ENCODE results near the gene IL17A. TPM values are rescaled to one million over a fixed set of nuclear protein-coding genes. Genes with fewer than 3 reads are reported as not detected.
A peak's percentile ranks its signal among the peaks of the same experiment; 100 is the strongest.

The IL17A gene
- total RNA-seq, 2 donors from 2014 or later, result not detected

DNA sequence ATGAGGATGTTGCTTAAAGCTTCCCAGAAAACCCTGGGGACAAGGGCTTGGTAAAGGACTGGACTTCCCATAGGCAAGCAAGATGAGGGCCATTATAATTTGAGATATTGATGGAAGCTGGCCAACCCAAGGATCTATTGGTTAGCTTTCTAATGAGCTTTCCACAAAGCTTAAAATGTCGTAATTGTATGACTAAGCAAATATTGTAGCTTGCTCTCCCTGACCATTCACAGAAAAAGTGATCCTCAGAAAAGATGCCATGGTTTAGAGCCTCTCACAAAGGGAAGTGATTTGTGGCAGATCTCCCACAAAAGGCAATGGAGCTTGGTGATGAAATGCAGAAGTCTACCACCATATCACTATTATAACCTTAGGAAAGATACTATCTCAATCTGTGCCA, 44.5 kb downstream of the IL17A start:
- Histone ChIP-seq H3K36me3 (no peaks in the 10 kb centered on the region), H3K4me1 (ENCODE audit: control insufficient read depth in 1 of 2, low read depth in 2 of 2) (no peaks in the 10 kb centered on the region), H3K27ac (no peak overlapping the region), H3K9me3 (no peaks in the 10 kb centered on the region), H3K4me3 (no peak overlapping the region), H3K27me3 (replicated peaks; ENCODE audit: insufficient read depth) (no peaks in the 10 kb centered on the region)
- ATAC-seq (ENCODE audit: insufficient number of reproducible peaks, low FRiP score, low read depth) (no peak), DNase-seq (ENCODE audit: low spot score) (no peak)
- TF ChIP-seq, protein P1, sequence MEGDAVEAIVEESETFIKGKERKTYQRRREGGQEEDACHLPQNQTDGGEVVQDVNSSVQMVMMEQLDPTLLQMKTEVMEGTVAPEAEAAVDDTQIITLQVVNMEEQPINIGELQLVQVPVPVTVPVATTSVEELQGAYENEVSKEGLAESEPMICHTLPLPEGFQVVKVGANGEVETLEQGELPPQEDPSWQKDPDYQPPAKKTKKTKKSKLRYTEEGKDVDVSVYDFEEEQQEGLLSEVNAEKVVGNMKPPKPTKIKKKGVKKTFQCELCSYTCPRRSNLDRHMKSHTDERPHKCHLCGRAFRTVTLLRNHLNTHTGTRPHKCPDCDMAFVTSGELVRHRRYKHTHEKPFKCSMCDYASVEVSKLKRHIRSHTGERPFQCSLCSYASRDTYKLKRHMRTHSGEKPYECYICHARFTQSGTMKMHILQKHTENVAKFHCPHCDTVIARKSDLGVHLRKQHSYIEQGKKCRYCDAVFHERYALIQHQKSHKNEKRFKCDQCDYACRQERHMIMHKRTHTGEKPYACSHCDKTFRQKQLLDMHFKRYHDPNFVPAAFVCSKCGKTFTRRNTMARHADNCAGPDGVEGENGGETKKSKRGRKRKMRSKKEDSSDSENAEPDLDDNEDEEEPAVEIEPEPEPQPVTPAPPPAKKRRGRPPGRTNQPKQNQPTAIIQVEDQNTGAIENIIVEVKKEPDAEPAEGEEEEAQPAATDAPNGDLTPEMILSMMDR (IDR thresholded peaks at IDR 0.05), result no peak

GRCh38 chr6:52231406-52232127, 45.4 kb downstream of the IL17A start:
- ATAC-seq (ENCODE audit: insufficient number of reproducible peaks, low FRiP score, low read depth), result no peak
- Histone ChIP-seq H3K27ac (no peak overlapping the region), H3K36me3 (no peaks in the 10 kb centered on the region), H3K9me3 (no peaks in the 10 kb centered on the region), H3K27me3 (replicated peaks; ENCODE audit: insufficient read depth) (no peaks in the 10 kb centered on the region), H3K4me3 (no peak overlapping the region), H3K4me1 (ENCODE audit: control insufficient read depth in 1 of 2, low read depth in 2 of 2) (no peaks in the 10 kb centered on the region)
- TF ChIP-seq, protein P1 (IDR thresholded peaks at IDR 0.05), result no peak
- no peak for DNase-seq (ENCODE audit: low spot score)

GRCh38 chr6:52233005-52233404, 46.8 kb downstream of the IL17A start:
- H3K9me3 ChIP-seq, result no peaks in the 10 kb centered on the region
- no peaks in the 10 kb centered on the region for H3K27me3 ChIP-seq (replicated peaks; ENCODE audit: insufficient read depth)
- H3K36me3 ChIP-seq, result no peaks in the 10 kb centered on the region
- TF ChIP-seq, protein P1 (IDR thresholded peaks at IDR 0.05), result no peak
- ATAC-seq (ENCODE audit: insufficient number of reproducible peaks, low FRiP score, low read depth), result no peak
- DNase-seq (ENCODE audit: low spot score), result no peak
- no peak overlapping the region for H3K27ac ChIP-seq
- H3K4me3 ChIP-seq, result no peak overlapping the region
- H3K4me1 ChIP-seq (ENCODE audit: control insufficient read depth in 1 of 2, low read depth in 2 of 2), result no peaks in the 10 kb centered on the region

DNA sequence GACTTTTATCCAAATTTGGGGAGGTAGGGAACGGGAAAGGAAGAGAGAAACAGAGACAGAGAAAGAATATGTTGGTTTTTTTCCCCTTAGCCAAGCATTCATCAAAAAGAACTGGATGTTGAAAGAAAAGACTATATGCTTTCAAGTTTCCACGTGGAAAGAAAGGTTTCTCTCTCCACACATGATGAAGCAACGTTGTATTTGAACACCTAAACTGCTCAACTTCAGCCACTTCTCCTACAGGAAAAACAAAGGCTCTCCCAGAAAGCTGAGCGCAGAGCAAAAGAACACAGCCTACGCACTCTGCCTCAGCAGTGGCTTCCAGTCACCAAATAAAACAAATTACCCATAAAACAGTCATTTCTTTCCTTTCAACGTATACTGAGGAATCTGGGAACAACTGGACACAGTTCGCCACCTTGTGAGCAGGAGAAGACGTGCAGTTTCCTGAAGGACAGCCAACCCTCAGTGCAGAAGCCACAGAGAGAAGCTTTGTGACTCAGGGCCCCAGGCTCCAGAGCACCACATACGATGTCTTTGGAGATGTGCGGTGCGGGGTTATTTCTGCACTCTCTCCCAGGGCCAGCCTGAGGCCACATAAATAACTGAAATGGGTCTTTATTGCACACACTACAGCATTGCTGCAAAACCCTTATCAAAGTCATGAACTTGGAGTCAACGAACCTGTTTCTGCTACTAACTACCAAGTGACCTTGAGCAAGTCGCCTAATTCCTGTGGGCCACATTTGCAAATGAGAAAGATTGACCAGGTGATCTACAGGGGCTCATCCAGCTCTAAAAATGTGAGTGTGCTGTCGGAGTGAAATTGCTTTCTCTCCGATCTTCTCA, 48.0 kb downstream of the IL17A start:
- no peak for ATAC-seq (ENCODE audit: insufficient number of reproducible peaks, low FRiP score, low read depth)
- Histone ChIP-seq H3K27me3 (replicated peaks; ENCODE audit: insufficient read depth) (no peaks in the 10 kb centered on the region), H3K36me3 (no peaks in the 10 kb centered on the region), H3K27ac (no peak overlapping the region), H3K4me3 (no peak overlapping the region), H3K4me1 (ENCODE audit: control insufficient read depth in 1 of 2, low read depth in 2 of 2) (no peaks in the 10 kb centered on the region), H3K9me3 (no peaks in the 10 kb centered on the region)
- no peak for DNase-seq (ENCODE audit: low spot score)
- TF ChIP-seq, protein P1 (IDR thresholded peaks at IDR 0.05), result peak; percentile 24

Other genes with a start within 250 kb of the IL17A start
- under 1 TPM in 1 of 2 donors, not detected in 1; 0.14 TPM for gene PKHD1, start 98.8 kb upstream of the IL17A start, total RNA-seq
- not detected for gene IL17F, start 58.1 kb downstream of the IL17A start, total RNA-seq
- 10 to 100 TPM; 24.0 to 30.8 TPM for gene MCM3, start 98.4 kb downstream of the IL17A start, total RNA-seq
- 1 to 10 TPM; 4.1 to 7.3 TPM for gene PAQR8, start 175.8 kb downstream of the IL17A start, total RNA-seq
- 10 to 100 TPM; 13.5 to 14.9 TPM for gene EFHC1, start 234.0 kb downstream of the IL17A start, total RNA-seq

All from thoracic aorta (tissue), 2 donors.